ENCODE data around the gene MED15.

MED15 gene

GRCh38 chr22:20511578-20512229 is 4.3 kb downstream of the MED15 start:
- TF ChIP-seq CTCF (IDR thresholded peaks at IDR 0.05; ENCODE audit: low read length, missing control alignments): no peak
- H3K4me3 ChIP-seq (replicated peaks; ENCODE audit: low read depth, low read length): no peak overlapping the region
- no peak for DNase-seq (ENCODE audit: low read depth)

GRCh38 chr22:20514658-20515406 is 7.4 kb downstream of the MED15 start:
- TF ChIP-seq CTCF (IDR thresholded peaks at IDR 0.05; ENCODE audit: low read length, missing control alignments): no peak
- H3K4me3 ChIP-seq (replicated peaks; ENCODE audit: low read depth, low read length): no peak overlapping the region
- peak; percentile 86 for DNase-seq (ENCODE audit: low read depth)

- H3K4me3 ChIP-seq (replicated peaks; ENCODE audit: low read depth, low read length): no peak overlapping the region
- DNase-seq (ENCODE audit: low read depth): no peak
- TF ChIP-seq CTCF (IDR thresholded peaks at IDR 0.05; ENCODE audit: low read length, missing control alignments): no peak
Observed at GRCh38 chr22:20516399-20516798, 9.0 kb downstream of the MED15 start.

- DNase-seq (ENCODE audit: low read depth): no peak
- no peak for TF ChIP-seq CTCF (IDR thresholded peaks at IDR 0.05; ENCODE audit: low read length, missing control alignments)
- H3K4me3 ChIP-seq (replicated peaks; ENCODE audit: low read depth, low read length): no peak overlapping the region
Observed at GRCh38 chr22:20517422-20517821, 10.0 kb downstream of the MED15 start.

- no peak for DNase-seq (ENCODE audit: low read depth)
- TF ChIP-seq CTCF (IDR thresholded peaks at IDR 0.05; ENCODE audit: low read length, missing control alignments): no peak
- H3K4me3 ChIP-seq (replicated peaks; ENCODE audit: low read depth, low read length): no peak overlapping the region
Observed at GRCh38 chr22:20517841-20518592, 10.6 kb downstream of the MED15 start.

- DNase-seq (ENCODE audit: low read depth): no peak
- TF ChIP-seq CTCF (IDR thresholded peaks at IDR 0.05; ENCODE audit: low read length, missing control alignments): no peak
- H3K4me3 ChIP-seq (replicated peaks; ENCODE audit: low read depth, low read length): no peak overlapping the region
Observed at GRCh38 chr22:20519558-20519957, 12.1 kb downstream of the MED15 start.
